Panc1 (cell line): Measurements from ENCODE around the gene FAM13C. TPM values are rescaled to one million over a fixed set of nuclear protein-coding genes. Genes with fewer than 3 reads are reported as not detected.

Source experiments
- ATAC-seq: fragments of 200-7000 bp; cut with Tn5 transposase; 2 replicates; pipeline ENCODE4 v1.9.1; 2020; ENCODE audit warnings: mild to moderate bottlenecking, moderate library complexity
- BruUV-seq: library from RNA; stranded (reverse); fragments of 400-500 nt; replicated peaks from 2 replicates; lab custom pipeline; 2021; lab: Mats Ljungman, UMichigan
- CTCF ChIA-PET: fragments of 300-600 bp; sonication (Branson Sonifier 250); formaldehyde crosslinking; loops from one replicate; lab custom pipeline; 2022; ENCODE audit warnings: antibody characterized with exemption; lab: Charles Lee
- POLR2A ChIA-PET: fragments of 300-600 bp; sonication (Branson Sonifier 250); formaldehyde crosslinking; loops from one replicate; lab custom pipeline; 2022; ENCODE audit warnings: antibody characterized with exemption; lab: Charles Lee
- DNase-seq: peaks from one replicate; pipeline ENCODE4 v3.0.0-alpha.2; 2010; ENCODE audit warnings: low read depth, low spot score
- H3K27ac ChIP-seq: 2 replicates; pipeline ENCODE4 v1.5.1; 2011; ENCODE audit warnings: mild to moderate bottlenecking, low read length, inconsistent platforms
- H3K27me3 ChIP-seq: fragments of 200-500 bp; sonication (Bioruptor generic); 2 replicates; pipeline ENCODE4 v1.6.0; 2014; ENCODE audit warnings: low read length, inconsistent platforms; ENCODE audit not compliant: control insufficient read depth, insufficient read depth
- H3K36me3 ChIP-seq: fragments of 200-500 bp; sonication (Bioruptor generic); 2 replicates; pipeline ENCODE4 v1.5.1; 2014; ENCODE audit warnings: inconsistent platforms, mild to moderate bottlenecking, low read length, moderate library complexity; ENCODE audit not compliant: control insufficient read depth, insufficient read depth
- H3K4me1 ChIP-seq: 2 replicates; pipeline ENCODE4 v1.5.1; 2011; ENCODE audit warnings: inconsistent platforms, mild to moderate bottlenecking, low read length, moderate library complexity; ENCODE audit not compliant: control insufficient read depth, insufficient read depth
- H3K4me3 ChIP-seq, 2 experiments: 2 replicates each; pipeline ENCODE4 v1.5.1; 2011 to 2012; ENCODE audit warnings: low read depth in 2 of 2, low read length in 2 of 2, mild to moderate bottlenecking in 2 of 2, inconsistent platforms in 1 of 2, moderate library complexity in 1 of 2
- H3K9me3 ChIP-seq: fragments of 200-500 bp; sonication (Bioruptor generic); 2 replicates; pipeline ENCODE4 v1.5.1; 2014; ENCODE audit warnings: low read depth, mild to moderate bottlenecking, inconsistent platforms, low read length, moderate library complexity; ENCODE audit not compliant: control insufficient read depth, insufficient read depth
- POLR2AphosphoS5 ChIP-seq: IDR thresholded peaks from 2 replicates; pipeline ENCODE4 v1.6.1; 2012; ENCODE audit warnings: mild to moderate bottlenecking, low read depth, low read length, moderate library complexity
- SIN3A ChIP-seq: IDR thresholded peaks from 2 replicates; pipeline ENCODE4 v1.6.1; 2012; ENCODE audit warnings: low read depth, mild to moderate bottlenecking, low read length, moderate library complexity, borderline replicate concordance; ENCODE audit not compliant: insufficient read depth
- TCF7L2 ChIP-seq: IDR thresholded peaks from 2 replicates; pipeline ENCODE4 v1.6.1; 2011; ENCODE audit warnings: mild to moderate bottlenecking, low read depth, low read length, inconsistent platforms
- in situ Hi-C: cut with HindIII; loops from 2 replicates; pipeline ENCODE4 v1.10.0; 2016; ENCODE audit warnings: low sequenced_read_pairs, low pct_unique_long_range_greater_than_20kb
- intact Hi-C: fragments of 100-400 bp; cut with micrococcal nuclease; formaldehyde crosslinking; loops from one replicate; pipeline ENCODE4 v1.10.0; 2022; ENCODE audit not compliant: unreplicated experiment
- total RNA-seq: library from RNA; stranded (reverse); gene quantifications from one replicate; pipeline ENCODE4 v1.2.1, GENCODE V29; 2021; ENCODE audit not compliant: unreplicated experiment
- TF ChIP-seq, protein P1 (sequence below), 2 experiments: IDR thresholded peaks; 2 replicates each; pipeline ENCODE4 v1.6.1; 2011 to 2012; ENCODE audit warnings: low read depth in 2 of 2, control low read depth in 1 of 2, low read length in 1 of 2, mild to moderate bottlenecking in 1 of 2, moderate library complexity in 1 of 2; ENCODE audit not compliant: insufficient read depth in 1 of 2
- TF ChIP-seq, protein P2 (sequence below): fragments of 450-650 bp; IDR thresholded peaks from 2 replicates; pipeline ENCODE4 v1.5.1; 2017; ENCODE audit warnings: mild to moderate bottlenecking

The FAM13C gene
- total RNA-seq, 1 experiment from 2014 or later, result not detected

DNA sequence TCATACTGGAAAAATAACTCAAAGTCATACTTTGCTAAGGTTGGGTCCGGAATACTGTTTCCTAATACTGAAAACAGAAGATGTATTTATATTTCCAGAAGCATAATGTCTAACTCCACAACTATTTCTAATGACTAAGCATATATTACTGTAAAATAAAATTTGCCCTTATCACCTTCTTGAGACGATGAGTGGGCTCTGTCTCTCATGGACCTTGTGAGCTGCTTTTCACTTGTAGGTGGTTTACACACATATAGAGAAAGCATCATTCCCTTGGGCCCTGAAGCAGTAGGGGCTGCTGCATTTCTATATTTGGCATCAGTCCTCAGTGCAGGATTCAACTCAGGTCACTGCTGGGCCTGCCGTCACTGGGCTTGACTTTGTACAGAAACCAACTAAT lies 10.7 kb upstream of the FAM13C start:
- DNase-seq (no peak), ATAC-seq (no peak)
- no peaks in the 10 kb centered on the region for H3K4me1 ChIP-seq
- H3K36me3 ChIP-seq, result no peaks in the 10 kb centered on the region
- intact Hi-C loops (no loop called here), in situ Hi-C loops (no loop called here)
- H3K27ac ChIP-seq, result no peak overlapping the region
- ChIA-PET POLR2A (no interaction called here), CTCF (no interaction called here)
- H3K27me3 ChIP-seq, result no peaks in the 10 kb centered on the region
- no peaks in the 10 kb centered on the region for H3K9me3 ChIP-seq
- no peak for TF ChIP-seq SIN3A
- TF ChIP-seq, protein P1, sequence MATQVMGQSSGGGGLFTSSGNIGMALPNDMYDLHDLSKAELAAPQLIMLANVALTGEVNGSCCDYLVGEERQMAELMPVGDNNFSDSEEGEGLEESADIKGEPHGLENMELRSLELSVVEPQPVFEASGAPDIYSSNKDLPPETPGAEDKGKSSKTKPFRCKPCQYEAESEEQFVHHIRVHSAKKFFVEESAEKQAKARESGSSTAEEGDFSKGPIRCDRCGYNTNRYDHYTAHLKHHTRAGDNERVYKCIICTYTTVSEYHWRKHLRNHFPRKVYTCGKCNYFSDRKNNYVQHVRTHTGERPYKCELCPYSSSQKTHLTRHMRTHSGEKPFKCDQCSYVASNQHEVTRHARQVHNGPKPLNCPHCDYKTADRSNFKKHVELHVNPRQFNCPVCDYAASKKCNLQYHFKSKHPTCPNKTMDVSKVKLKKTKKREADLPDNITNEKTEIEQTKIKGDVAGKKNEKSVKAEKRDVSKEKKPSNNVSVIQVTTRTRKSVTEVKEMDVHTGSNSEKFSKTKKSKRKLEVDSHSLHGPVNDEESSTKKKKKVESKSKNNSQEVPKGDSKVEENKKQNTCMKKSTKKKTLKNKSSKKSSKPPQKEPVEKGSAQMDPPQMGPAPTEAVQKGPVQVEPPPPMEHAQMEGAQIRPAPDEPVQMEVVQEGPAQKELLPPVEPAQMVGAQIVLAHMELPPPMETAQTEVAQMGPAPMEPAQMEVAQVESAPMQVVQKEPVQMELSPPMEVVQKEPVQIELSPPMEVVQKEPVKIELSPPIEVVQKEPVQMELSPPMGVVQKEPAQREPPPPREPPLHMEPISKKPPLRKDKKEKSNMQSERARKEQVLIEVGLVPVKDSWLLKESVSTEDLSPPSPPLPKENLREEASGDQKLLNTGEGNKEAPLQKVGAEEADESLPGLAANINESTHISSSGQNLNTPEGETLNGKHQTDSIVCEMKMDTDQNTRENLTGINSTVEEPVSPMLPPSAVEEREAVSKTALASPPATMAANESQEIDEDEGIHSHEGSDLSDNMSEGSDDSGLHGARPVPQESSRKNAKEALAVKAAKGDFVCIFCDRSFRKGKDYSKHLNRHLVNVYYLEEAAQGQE (IDR thresholded peaks at IDR 0.05; ENCODE audit: insufficient read depth in 1 of 2, low read depth in 2 of 2, low read length in 1 of 2), result no peak
- TF ChIP-seq TCF7L2, result no peak
- no peak for TF ChIP-seq POLR2AphosphoS5
- TF ChIP-seq, protein P2, sequence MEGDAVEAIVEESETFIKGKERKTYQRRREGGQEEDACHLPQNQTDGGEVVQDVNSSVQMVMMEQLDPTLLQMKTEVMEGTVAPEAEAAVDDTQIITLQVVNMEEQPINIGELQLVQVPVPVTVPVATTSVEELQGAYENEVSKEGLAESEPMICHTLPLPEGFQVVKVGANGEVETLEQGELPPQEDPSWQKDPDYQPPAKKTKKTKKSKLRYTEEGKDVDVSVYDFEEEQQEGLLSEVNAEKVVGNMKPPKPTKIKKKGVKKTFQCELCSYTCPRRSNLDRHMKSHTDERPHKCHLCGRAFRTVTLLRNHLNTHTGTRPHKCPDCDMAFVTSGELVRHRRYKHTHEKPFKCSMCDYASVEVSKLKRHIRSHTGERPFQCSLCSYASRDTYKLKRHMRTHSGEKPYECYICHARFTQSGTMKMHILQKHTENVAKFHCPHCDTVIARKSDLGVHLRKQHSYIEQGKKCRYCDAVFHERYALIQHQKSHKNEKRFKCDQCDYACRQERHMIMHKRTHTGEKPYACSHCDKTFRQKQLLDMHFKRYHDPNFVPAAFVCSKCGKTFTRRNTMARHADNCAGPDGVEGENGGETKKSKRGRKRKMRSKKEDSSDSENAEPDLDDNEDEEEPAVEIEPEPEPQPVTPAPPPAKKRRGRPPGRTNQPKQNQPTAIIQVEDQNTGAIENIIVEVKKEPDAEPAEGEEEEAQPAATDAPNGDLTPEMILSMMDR, result no peak
- H3K4me3 ChIP-seq, result no peak overlapping the region
- BruUV-seq, result no TSS peak

DNA sequence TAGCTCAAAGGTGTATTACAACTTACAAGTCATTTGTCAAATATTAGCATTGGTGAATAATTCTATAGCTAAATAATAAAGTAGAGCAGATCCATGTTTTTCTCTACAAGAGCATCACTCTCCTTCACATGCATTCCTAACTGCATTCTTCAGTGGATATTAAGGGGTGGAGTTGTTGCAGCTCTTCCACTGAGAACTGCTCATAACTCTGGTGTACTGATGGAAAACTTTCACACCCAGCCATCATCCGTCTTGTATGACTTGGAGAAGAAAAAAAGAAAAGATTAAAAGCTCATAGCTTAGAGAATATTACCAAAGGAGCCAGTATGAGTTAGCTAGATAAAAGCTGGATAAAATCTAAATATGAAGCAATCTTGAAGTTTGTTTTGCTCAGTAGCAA lies 10.2 kb upstream of the FAM13C start:
- no peaks in the 10 kb centered on the region for H3K27me3 ChIP-seq
- H3K9me3 ChIP-seq, result no peaks in the 10 kb centered on the region
- no peak for TF ChIP-seq TCF7L2
- TF ChIP-seq, protein P1 (IDR thresholded peaks at IDR 0.05; ENCODE audit: insufficient read depth in 1 of 2, low read depth in 2 of 2, low read length in 1 of 2), result no peak
- TF ChIP-seq, protein P2, result no peak
- TF ChIP-seq SIN3A, result no peak
- TF ChIP-seq POLR2AphosphoS5, result no peak
- CTCF ChIA-PET, result no interaction called here
- intact Hi-C loops (no loop called here), in situ Hi-C loops (no loop called here)
- POLR2A ChIA-PET, result no interaction called here
- ATAC-seq (no peak), DNase-seq (no peak)
- no peaks in the 10 kb centered on the region for H3K4me1 ChIP-seq
- H3K36me3 ChIP-seq, result no peaks in the 10 kb centered on the region
- H3K27ac ChIP-seq, result no peak overlapping the region
- no TSS peak for BruUV-seq
- no peak overlapping the region for H3K4me3 ChIP-seq
